ENCODE data around the gene TTLL11.

TTLL11 gene

GRCh38 chr9:121947775-121948174 lies 145.3 kb downstream of the TTLL11 start:
- DNase-seq (ENCODE audit: low read depth) = no peak
- no peak overlapping the region for H3K4me3 ChIP-seq (ENCODE audit: low read length)
- TF ChIP-seq CTCF (conservative IDR thresholded peaks at IDR 0.05; ENCODE audit: low read depth, low read length) = no peak

- TF ChIP-seq CTCF (conservative IDR thresholded peaks at IDR 0.05; ENCODE audit: low read depth, low read length) = no peak
- no peak overlapping the region for H3K4me3 ChIP-seq (ENCODE audit: low read length)
- DNase-seq (ENCODE audit: low read depth) = no peak
Measured at GRCh38 chr9:121946465-121946864, 146.6 kb downstream of the TTLL11 start.

DNA sequence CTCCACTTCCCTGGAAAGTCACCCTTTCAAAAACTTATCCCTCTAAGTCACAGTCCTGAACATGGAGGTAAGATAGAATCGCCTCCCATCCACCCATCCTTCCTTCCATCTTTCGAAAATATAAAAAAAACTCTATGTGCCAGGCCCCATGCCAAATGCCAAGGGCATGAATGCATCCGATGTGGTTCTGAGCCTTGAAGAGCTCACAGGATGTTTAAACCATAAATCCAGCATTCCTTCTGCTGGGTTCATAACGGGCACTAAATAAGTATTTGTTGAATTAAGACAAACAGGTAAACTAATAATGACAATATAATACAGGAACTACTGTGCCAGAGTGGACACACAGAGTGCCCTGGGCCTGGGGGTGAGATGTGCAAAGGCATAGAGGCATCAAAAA lies 147.3 kb downstream of the TTLL11 start:
- TF ChIP-seq CTCF (conservative IDR thresholded peaks at IDR 0.05; ENCODE audit: low read depth, low read length) = no peak
- no peak overlapping the region for H3K4me3 ChIP-seq (ENCODE audit: low read length)

DNA sequence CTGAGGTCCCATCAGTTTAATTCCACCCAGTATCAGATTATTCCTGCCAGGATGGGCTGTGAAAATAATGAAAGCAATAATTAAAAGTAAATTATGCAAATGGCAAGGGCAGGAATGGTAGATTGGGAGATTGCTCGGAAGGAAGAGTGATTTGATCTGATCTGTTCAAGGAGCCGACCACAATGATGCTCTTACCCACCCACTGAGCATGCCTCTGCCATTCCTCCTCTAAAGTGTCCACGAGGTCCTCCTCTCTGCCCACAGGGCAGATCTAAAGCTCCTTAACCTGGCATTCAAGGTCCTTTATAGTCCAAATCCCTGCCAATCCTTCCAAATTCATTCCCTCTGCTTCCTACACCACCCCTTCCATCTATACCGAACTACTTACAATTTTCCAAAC lies 147.8 kb downstream of the TTLL11 start:
- no peak overlapping the region for H3K4me3 ChIP-seq (ENCODE audit: low read length)
- no peak for TF ChIP-seq CTCF (conservative IDR thresholded peaks at IDR 0.05; ENCODE audit: low read depth, low read length)
- no peak for DNase-seq (ENCODE audit: low read depth)

More for the DNA sequence above, 147.3 kb downstream of the TTLL11 start:
- DNase-seq (ENCODE audit: low read depth) = no peak

DNA sequence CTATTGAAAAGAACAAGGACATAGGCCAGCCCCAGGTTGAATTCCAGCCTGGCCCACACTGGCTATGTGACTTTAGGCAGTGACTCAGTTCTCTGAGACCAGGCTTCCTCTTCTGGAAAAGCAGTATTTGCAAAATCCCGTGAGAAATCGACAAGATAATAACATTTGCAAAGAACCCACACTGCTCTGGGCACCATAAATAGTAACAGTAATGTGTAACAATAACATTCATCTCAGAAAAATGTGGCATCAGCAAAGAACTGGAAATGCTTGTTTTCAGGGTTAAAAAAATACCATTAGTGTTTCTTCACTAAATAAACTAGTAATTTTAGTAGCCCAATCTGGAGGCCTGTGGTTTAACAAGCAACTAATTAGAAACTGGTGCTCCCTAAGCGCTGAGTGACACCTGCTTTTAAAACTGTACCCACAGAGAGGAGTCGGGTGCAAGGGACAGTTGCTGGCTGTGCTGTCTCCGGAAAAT lies 148.4 kb downstream of the TTLL11 start:
- TF ChIP-seq CTCF (conservative IDR thresholded peaks at IDR 0.05; ENCODE audit: low read depth, low read length) = no peak
- no peak overlapping the region for H3K4me3 ChIP-seq (ENCODE audit: low read length)
- no peak for DNase-seq (ENCODE audit: low read depth)

GRCh38 chr9:121943463-121943862 lies 149.6 kb downstream of the TTLL11 start:
- no peak for TF ChIP-seq CTCF (conservative IDR thresholded peaks at IDR 0.05; ENCODE audit: low read depth, low read length)
- DNase-seq (ENCODE audit: low read depth) = no peak
- no peak overlapping the region for H3K4me3 ChIP-seq (ENCODE audit: low read length)

DNA sequence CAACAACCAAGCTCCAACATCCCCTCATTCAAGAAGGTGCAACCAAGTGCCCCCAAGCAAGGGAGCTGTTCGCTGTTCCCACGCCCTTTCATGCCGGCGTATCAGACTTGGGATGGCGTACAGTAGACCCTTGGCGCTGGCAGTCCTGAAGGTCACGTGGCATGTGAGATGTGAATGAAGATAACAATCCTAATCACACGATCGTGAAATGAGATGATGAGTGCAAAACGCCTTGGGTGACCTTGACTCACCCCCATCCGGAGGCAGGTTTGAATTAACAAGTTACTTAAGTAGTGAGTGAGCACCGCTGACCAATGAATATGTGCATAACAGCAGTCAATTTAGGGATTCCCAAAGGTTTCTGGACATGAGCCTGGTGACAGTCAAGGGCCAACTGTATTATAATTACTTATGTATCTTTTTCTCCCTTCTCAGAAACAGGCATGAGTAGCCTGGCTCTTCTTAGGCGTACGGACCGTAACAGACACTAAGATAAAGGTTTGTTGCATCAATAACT lies 150.2 kb downstream of the TTLL11 start:
- no peak for TF ChIP-seq CTCF (conservative IDR thresholded peaks at IDR 0.05; ENCODE audit: low read depth, low read length)
- no peak overlapping the region for H3K4me3 ChIP-seq (ENCODE audit: low read length)
- no peak for DNase-seq (ENCODE audit: low read depth)

Measured in retinal pigment epithelial cell (primary cell).